Fibroblast of lung (primary cell): ENCODE data around the gene RANBP3. TPM values are rescaled to one million over a fixed set of nuclear protein-coding genes. Genes with fewer than 3 reads are reported as not detected.

Source experiments
- DNase-seq, 2 donors: peaks; one replicate each; pipeline versions ENCODE4 v3.0.0 to v3.0.0-alpha.2; 2010; ENCODE audit warnings: low read depth in 2 of 2
- H2AFZ ChIP-seq: 2 replicates; pipeline ENCODE4 v1.5.1; 2012; ENCODE audit warnings: low read length, control low read depth, inconsistent platforms
- H3K27ac ChIP-seq: 2 replicates; pipeline ENCODE4 v1.5.1; 2011; ENCODE audit warnings: low read length, control low read depth; ENCODE audit not compliant: insufficient read depth
- H3K27me3 ChIP-seq: 2 replicates; pipeline ENCODE4 v1.5.1; 2011; ENCODE audit warnings: mild to moderate bottlenecking, low read length; ENCODE audit not compliant: control insufficient read depth, insufficient read depth
- H3K36me3 ChIP-seq: 2 replicates; pipeline ENCODE4 v1.5.1; 2011; ENCODE audit warnings: low read length; ENCODE audit not compliant: control insufficient read depth, insufficient read depth
- H3K4me1 ChIP-seq: 2 replicates; pipeline ENCODE4 v1.5.1; 2011; ENCODE audit warnings: low read length; ENCODE audit not compliant: control insufficient read depth, insufficient read depth; ENCODE audit errors: extremely low read depth
- H3K4me2 ChIP-seq: 2 replicates; pipeline ENCODE4 v1.5.1; 2011; ENCODE audit warnings: low read length, control low read depth; ENCODE audit not compliant: insufficient read depth; ENCODE audit errors: extremely low read depth
- H3K4me3 ChIP-seq, 4 experiments: fragments of 200-600 bp in 1 of 4; sonication (generic) in 1 of 4; replicated peaks in 1 of 4; 2 replicates each; pipeline ENCODE4 v1.5.1; 2011 to 2016; ENCODE audit warnings: low read length in 4 of 4, low read depth in 3 of 4, mild to moderate bottlenecking in 3 of 4, control low read depth in 2 of 4, inconsistent platforms in 1 of 4, mixed read lengths in 1 of 4; ENCODE audit not compliant: insufficient read depth in 1 of 4; ENCODE audit errors: control extremely low read depth in 1 of 4
- H3K79me2 ChIP-seq: 2 replicates; pipeline ENCODE4 v1.5.1; 2012; ENCODE audit warnings: mild to moderate bottlenecking, low read length, inconsistent platforms; ENCODE audit not compliant: control insufficient read depth, insufficient read depth
- H3K9ac ChIP-seq: 2 replicates; pipeline ENCODE4 v1.5.1; 2011; ENCODE audit warnings: mild to moderate bottlenecking, low read length, control low read depth; ENCODE audit not compliant: insufficient read depth
- H3K9me3 ChIP-seq: 2 replicates; pipeline ENCODE4 v1.5.1; 2012; ENCODE audit warnings: low read depth, low read length; ENCODE audit not compliant: control insufficient read depth, insufficient read depth
- H4K20me1 ChIP-seq: 2 replicates; pipeline ENCODE4 v1.5.1; 2011; ENCODE audit warnings: low read length; ENCODE audit not compliant: control insufficient read depth, insufficient read depth; ENCODE audit errors: extremely low read depth
- EZH2 ChIP-seq: IDR thresholded peaks from 2 replicates; pipeline ENCODE4 v1.5.1; 2012; ENCODE audit warnings: low read length, control low read depth, mild to moderate bottlenecking; ENCODE audit errors: missing control alignments
- polyA plus RNA-seq, 2 donors: library from polyadenylated mRNA; depleted of rRNA in 1 of 2; stranded (reverse) in 1 of 2; unstranded in 1 of 2; fragments of >200 nt; gene quantifications; 2 replicates each; pipeline ENCODE4 v1.2.1, GENCODE V29; 2011 to 2012; ENCODE audit warnings: missing spikeins in 1 of 2
- total RNA-seq: library from RNA; depleted of rRNA; stranded (reverse); fragments of >200 nt; gene quantifications from 2 replicates; pipeline ENCODE4 v1.2.1, GENCODE V29; 2014
- TF ChIP-seq, protein P1 (sequence below), 2 donors: IDR thresholded peaks in 1 of 2; conservative IDR thresholded peaks in 1 of 2; 1 replicate in 1 of 2; 2 replicates in 1 of 2; pipeline ENCODE4 v1.5.1; 2011 to 2012; ENCODE audit warnings: low read length in 2 of 2, control low read depth in 1 of 2, inconsistent platforms in 1 of 2, low read depth in 1 of 2, mild to moderate bottlenecking in 1 of 2

RANBP3 gene
- total and polyA plus RNA-seq, 2 donors (not counting 1 experiment from before 2014, with no cell fraction given), result 39.8 to 59.4 TPM

DNA sequence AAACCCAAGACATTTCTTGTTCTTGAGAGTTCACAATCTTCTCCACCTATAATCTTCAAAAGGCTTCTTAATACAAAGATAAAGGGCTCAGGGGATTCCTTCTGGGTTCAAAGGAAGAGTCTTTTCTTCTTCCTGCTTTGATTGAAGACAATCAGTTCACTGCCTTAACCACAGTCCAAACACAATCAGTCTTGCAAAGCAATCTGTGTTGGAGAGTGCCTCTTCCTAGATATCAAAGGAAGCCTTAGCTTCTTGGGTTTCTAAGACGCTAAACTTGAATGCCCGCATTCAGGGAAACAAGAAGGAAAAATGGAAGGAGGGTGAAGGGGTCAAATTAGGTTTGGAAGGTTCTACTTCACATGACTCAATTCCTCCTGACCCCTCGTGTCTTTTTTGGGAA, 27.2 kb downstream of the RANBP3 start:
- no peaks in the 10 kb centered on the region for H4K20me1 ChIP-seq
- no peak for DNase-seq
- H3K27me3 ChIP-seq, result no peaks in the 10 kb centered on the region
- H3K79me2 ChIP-seq, result peaks cover 66% of the 10 kb centered on the region
- no peak overlapping the region for H2AFZ ChIP-seq
- H3K9me3 ChIP-seq, result no peaks in the 10 kb centered on the region
- no peak overlapping the region for H3K27ac ChIP-seq
- no peak overlapping the region for H3K4me2 ChIP-seq
- no peak overlapping the region for H3K4me3 ChIP-seq
- no peak overlapping the region for H3K9ac ChIP-seq
- TF ChIP-seq EZH2, result no peak
- TF ChIP-seq, protein P1, sequence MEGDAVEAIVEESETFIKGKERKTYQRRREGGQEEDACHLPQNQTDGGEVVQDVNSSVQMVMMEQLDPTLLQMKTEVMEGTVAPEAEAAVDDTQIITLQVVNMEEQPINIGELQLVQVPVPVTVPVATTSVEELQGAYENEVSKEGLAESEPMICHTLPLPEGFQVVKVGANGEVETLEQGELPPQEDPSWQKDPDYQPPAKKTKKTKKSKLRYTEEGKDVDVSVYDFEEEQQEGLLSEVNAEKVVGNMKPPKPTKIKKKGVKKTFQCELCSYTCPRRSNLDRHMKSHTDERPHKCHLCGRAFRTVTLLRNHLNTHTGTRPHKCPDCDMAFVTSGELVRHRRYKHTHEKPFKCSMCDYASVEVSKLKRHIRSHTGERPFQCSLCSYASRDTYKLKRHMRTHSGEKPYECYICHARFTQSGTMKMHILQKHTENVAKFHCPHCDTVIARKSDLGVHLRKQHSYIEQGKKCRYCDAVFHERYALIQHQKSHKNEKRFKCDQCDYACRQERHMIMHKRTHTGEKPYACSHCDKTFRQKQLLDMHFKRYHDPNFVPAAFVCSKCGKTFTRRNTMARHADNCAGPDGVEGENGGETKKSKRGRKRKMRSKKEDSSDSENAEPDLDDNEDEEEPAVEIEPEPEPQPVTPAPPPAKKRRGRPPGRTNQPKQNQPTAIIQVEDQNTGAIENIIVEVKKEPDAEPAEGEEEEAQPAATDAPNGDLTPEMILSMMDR (conservative IDR thresholded peaks at IDR 0.05 in 1 of 2, IDR thresholded peaks at IDR 0.05 in 1 of 2; ENCODE audit: low read depth in 1 of 2, low read length in 2 of 2), result no peak
- peaks cover 31% of the 10 kb centered on the region for H3K4me1 ChIP-seq
- H3K36me3 ChIP-seq, result peaks cover 6% of the 10 kb centered on the region

DNA sequence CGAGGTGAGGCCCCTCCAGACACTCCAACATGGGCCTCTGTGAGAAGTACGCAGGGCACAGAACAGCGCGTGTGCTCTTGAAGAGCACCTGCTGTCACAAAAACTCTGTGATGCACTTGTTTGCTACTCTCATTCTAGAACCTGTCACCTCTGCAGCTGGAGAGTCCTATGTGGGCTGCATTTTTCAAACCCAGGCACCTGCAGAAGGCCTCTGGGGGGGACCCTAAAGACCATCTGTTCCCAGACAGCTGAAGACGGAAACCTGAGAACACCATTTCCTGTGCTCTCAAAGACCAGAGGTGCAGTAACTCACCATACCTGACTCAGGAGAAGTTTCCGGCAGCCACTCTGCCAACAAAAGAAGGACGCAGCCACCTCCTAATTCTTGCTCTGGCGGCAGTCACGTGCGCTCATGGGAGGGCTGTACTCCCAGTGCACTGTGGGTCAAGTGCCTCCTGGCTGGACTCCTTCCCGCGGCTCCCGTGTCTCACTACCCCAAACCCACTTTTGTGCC, 28.1 kb downstream of the RANBP3 start:
- no peaks in the 10 kb centered on the region for H4K20me1 ChIP-seq
- no peak for TF ChIP-seq EZH2
- TF ChIP-seq, protein P1 (conservative IDR thresholded peaks at IDR 0.05 in 1 of 2, IDR thresholded peaks at IDR 0.05 in 1 of 2; ENCODE audit: low read depth in 1 of 2, low read length in 2 of 2), result no peak
- peaks cover 71% of the 10 kb centered on the region for H3K79me2 ChIP-seq
- H3K9ac ChIP-seq, result no peak overlapping the region
- no peak overlapping the region for H3K27ac ChIP-seq
- H3K4me1 ChIP-seq, result peaks cover 28% of the 10 kb centered on the region
- H3K4me2 ChIP-seq, result no peak overlapping the region
- peaks cover 6% of the 10 kb centered on the region for H3K36me3 ChIP-seq
- H3K4me3 ChIP-seq, result no peak overlapping the region
- H2AFZ ChIP-seq, result no peak overlapping the region
- no peak for DNase-seq
- no peaks in the 10 kb centered on the region for H3K9me3 ChIP-seq
- no peaks in the 10 kb centered on the region for H3K27me3 ChIP-seq

DNA sequence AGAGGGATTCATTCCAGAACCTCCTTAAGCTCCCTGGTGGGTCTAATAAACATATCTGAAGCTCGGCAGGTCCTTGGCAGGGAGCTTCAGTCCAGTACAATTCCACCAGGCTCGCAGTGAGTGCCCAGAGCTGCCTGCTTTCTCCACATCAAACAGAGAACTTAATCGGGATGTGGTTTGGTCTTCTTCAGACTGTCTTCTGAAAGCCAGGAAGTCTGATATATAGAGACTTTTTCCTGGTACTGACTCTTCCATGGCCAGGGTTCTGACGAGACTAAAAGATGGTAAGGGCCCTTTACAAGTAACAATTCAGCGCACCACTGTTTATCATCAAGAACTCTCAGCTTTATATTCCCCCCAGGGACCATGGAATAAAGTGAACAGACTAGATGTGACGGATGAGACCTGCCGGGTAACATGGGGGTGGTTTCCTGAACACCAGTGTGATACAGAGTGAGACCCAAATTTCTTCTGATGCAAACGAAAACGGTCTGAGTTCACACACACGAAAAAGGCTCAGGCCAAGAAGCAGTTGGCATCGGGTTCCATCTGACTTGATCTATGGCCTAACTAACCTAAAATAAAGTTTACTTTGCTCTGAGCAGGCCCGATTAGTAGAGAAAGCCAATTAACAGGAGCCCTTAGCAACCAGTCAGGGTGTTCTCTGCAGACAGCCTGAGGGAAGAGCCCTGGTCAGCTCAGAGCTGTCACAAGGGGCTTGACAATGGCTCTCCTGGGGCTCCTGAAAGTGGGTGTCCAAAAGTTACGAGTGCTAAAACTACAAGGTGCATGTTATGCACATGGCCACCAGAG, 29.0 kb downstream of the RANBP3 start:
- no peak overlapping the region for H3K27ac ChIP-seq
- DNase-seq, result no peak
- peaks cover 68% of the 10 kb centered on the region for H3K79me2 ChIP-seq
- H2AFZ ChIP-seq, result no peak overlapping the region
- H3K4me2 ChIP-seq, result no peak overlapping the region
- H3K4me3 ChIP-seq, result no peak overlapping the region
- H3K4me1 ChIP-seq, result peaks cover 23% of the 10 kb centered on the region
- H3K9me3 ChIP-seq, result no peaks in the 10 kb centered on the region
- no peaks in the 10 kb centered on the region for H4K20me1 ChIP-seq
- H3K27me3 ChIP-seq, result no peaks in the 10 kb centered on the region
- peaks cover 6% of the 10 kb centered on the region for H3K36me3 ChIP-seq
- TF ChIP-seq EZH2, result no peak
- TF ChIP-seq, protein P1 (conservative IDR thresholded peaks at IDR 0.05 in 1 of 2, IDR thresholded peaks at IDR 0.05 in 1 of 2; ENCODE audit: low read depth in 1 of 2, low read length in 2 of 2), result no peak
- no peak overlapping the region for H3K9ac ChIP-seq
